ENCODE results near the gene UPP2.

Gene UPP2

GRCh38 chr2:158142165-158142564 lies 40.5 kb downstream of the UPP2 start:
- DNase-seq (ENCODE audit: low read depth) = no peak

GRCh38 chr2:158142568-158143332 lies 41.1 kb downstream of the UPP2 start:
- no peak for DNase-seq (ENCODE audit: low read depth)

- no peak for DNase-seq (ENCODE audit: low read depth)
Measured at GRCh38 chr2:158143703-158144360, 42.2 kb downstream of the UPP2 start.

- no peak for DNase-seq (ENCODE audit: low read depth)
Measured at GRCh38 chr2:158144914-158145625, 43.4 kb downstream of the UPP2 start.

GRCh38 chr2:158153270-158154015 lies 51.8 kb downstream of the UPP2 start:
- no peak for DNase-seq (ENCODE audit: low read depth)

GRCh38 chr2:158154596-158154995 lies 52.9 kb downstream of the UPP2 start:
- no peak for DNase-seq (ENCODE audit: low read depth)

GRCh38 chr2:158172719-158173118 lies 71.0 kb downstream of the UPP2 start:
- DNase-seq (ENCODE audit: low read depth) = no peak

GRCh38 chr2:158174495-158174894 lies 72.8 kb downstream of the UPP2 start:
- DNase-seq (ENCODE audit: low read depth) = no peak

- no peak for DNase-seq (ENCODE audit: low read depth)
Measured at GRCh38 chr2:158174956-158175355, 73.3 kb downstream of the UPP2 start.

- DNase-seq (ENCODE audit: low read depth) = no peak
Measured at GRCh38 chr2:158178646-158179045, 77.0 kb downstream of the UPP2 start.

GRCh38 chr2:158179660-158180059 lies 78.0 kb downstream of the UPP2 start:
- no peak for DNase-seq (ENCODE audit: low read depth)

GRCh38 chr2:158181171-158181570 lies 79.5 kb downstream of the UPP2 start:
- no peak for DNase-seq (ENCODE audit: low read depth)

- no peak for DNase-seq (ENCODE audit: low read depth)
Measured at GRCh38 chr2:158182676-158183295, 81.1 kb downstream of the UPP2 start.

- DNase-seq (ENCODE audit: low read depth) = no peak
Measured at GRCh38 chr2:158184001-158184400, 82.3 kb downstream of the UPP2 start.

GRCh38 chr2:158184556-158185343 lies 83.1 kb downstream of the UPP2 start:
- DNase-seq (ENCODE audit: low read depth) = no peak

All from T follicular helper cell (primary cell).